ACHN (cell line): ENCODE results near the gene B3GAT1.

Experiments
- DNase-seq: peaks from one replicate; pipeline ENCODE4 v3.0.0-alpha.2; 2015
- in situ Hi-C: cut with HindIII; loops from 2 replicates; pipeline ENCODE4 v1.10.0; 2017; ENCODE audit warnings: low sequenced_read_pairs, low pct_ligation_motif_present, low pct_unique_long_range_greater_than_20kb

B3GAT1 gene

GRCh38 chr11:134414766-134415765, 3.0 kb upstream of the B3GAT1 start:
- DNase-seq, result no peak
- in situ Hi-C loops, result no loop called here

DNA sequence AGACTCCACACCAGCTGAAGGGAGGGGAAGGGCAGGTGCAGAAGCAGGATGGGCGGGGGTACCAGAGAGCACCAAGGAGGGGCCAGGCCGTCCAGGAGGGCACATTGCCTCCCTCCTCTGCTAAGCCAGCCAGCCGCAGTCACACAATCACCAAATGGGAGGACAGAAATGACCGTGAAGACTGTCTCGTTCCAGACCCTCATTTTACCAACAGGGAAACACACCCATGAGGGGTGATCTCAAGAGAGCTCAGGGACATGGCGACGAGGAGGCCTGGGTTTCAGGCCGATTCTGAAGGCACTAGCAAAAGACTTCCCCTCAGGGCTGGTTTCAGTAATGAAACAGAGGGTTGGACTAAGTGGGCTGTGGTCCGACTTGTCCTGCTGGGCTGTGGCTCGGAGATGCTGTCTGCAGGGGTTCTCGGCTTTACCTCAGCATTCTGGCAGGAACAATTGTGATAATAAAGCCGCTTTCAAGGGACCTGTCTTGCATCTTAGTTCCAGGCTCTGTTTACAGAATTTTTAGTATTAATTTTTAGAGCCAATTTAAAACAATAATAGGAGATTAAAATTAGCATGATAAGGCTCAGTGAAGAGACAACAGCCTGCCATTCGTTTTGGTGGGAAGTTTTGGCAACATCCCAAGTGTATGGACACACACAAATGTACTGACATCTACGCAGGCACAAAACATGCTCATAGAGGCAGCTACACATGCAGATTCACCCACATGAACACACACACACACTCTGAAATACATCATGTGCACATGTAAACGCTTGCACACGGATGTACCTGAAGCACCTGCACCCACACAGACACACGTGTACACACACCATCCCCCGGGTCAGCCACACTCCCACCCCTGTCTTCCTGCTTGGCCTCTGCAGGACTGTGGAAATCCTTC, 2.0 kb upstream of the B3GAT1 start:
- no peak for DNase-seq
- in situ Hi-C loops, result no loop called here

GRCh38 chr11:134413043-134413825, 1.2 kb upstream of the B3GAT1 start:
- in situ Hi-C loops, result no loop called here
- DNase-seq, result no peak

DNA sequence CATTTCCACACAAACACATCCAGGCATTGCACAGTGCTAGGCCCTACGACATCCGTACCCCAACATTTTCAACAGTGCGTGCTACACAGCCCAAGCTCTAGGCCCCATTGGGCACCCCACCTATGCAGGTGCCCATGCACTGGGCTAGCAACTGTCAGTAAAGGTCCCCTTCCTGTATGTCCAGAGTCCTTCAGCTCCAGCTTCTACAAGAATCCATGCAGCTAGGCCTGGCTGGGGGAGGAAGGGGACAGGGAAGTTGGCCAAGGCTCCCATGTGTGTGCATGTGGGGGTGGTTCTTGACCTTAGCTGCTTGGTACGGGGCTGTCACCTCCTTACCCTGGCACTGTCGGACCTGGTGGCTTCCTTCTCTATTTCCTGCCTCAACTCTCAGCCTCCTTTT, 1.3 kb downstream of the B3GAT1 start:
- DNase-seq, result no peak
- in situ Hi-C loops, result no loop called here

DNA sequence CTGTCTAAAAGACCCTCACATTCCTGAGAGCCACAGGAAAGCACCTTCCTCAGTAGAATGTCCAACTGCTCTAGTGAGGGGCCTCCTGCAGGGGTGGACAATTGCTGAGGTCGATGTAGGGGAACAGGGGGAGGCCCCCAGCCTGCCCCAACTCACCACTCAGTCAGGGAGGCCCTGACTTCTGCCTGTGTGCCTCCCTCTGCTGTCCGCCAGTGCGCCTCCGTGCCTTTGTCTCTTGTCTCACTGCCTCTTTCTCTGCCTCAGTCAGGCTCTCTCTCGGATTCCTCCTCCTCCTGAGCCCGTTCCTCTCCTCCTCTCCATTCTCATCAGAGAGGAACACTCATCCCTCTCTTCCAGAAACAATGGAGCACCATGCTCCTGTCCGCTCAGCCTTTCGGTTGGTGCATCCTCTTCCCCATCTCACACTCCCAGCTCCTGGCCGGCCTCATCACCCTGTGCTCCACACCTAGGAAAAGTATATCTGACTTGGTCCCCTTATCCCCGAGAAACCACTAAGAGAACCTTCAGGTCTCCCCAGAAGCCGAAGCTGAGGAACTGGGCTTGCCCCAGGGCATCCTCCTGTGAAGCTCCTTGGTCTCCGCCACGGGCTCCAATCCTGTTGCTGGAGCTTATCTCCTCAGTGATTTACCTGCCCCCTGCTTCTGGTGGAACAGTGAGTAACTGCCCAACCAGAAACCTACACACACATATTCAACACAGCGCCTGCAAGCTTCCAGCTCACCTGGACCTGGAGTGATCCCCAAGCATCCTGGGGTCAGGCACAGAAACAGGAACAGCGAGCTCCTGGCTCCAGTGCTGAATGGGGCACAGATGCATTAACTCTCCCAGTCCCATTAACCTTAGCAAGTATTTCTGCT, 2.3 kb downstream of the B3GAT1 start:
- no peak for DNase-seq
- in situ Hi-C loops, result no loop called here

- in situ Hi-C loops, result no loop called here
- DNase-seq, result no peak
Measured at GRCh38 chr11:134407923-134408322, 4.1 kb downstream of the B3GAT1 start.

DNA sequence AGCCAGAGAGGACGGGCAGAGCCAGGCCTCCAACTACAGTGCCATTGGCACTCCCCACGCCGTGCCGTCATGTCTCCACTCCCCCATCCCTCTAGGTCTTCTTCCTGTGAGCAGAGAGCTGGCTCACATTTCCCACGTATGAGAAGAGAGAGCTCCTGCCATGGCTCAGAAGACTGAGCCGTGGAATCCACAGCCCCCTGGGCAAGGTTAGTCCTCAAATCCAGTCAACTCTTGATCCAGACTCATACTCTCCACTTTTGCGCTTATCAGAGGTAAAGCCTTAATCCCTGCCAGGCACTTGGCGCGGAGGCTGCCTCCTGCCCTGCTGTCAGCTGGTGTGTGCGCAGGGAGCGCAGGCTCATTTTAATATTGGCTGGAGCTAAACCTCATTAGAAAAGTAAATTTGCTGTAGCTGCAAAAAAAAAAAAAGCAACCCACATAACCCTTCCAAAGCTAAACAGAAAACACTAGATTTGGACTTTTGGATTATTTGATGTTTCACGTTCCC, 4.7 kb downstream of the B3GAT1 start:
- in situ Hi-C loops, result no loop called here
- DNase-seq, result no peak

GRCh38 chr11:134406264-134407185, 5.5 kb downstream of the B3GAT1 start:
- in situ Hi-C loops, result no loop called here
- DNase-seq, result no peak

DNA sequence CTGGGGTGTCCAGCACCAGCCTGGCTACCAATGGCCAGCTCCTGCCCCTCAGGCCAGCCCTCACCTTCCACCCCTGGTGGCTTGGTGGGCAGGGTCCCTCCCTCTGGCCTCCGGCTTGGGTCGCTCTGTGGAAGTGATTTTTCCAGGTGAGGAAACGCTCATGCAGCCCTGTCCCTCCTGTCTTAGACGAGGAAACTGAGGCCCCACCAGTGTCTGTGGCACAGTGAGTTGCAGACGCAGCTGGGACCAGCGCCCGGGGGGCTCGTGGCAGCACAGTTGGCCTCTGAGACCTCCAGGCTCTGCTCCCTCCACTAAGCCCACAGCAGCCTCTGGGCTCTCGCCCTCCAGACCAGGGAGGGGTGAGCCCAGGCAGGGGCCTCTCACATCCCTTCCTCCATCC, 6.2 kb downstream of the B3GAT1 start:
- in situ Hi-C loops, result no loop called here
- no peak for DNase-seq

DNA sequence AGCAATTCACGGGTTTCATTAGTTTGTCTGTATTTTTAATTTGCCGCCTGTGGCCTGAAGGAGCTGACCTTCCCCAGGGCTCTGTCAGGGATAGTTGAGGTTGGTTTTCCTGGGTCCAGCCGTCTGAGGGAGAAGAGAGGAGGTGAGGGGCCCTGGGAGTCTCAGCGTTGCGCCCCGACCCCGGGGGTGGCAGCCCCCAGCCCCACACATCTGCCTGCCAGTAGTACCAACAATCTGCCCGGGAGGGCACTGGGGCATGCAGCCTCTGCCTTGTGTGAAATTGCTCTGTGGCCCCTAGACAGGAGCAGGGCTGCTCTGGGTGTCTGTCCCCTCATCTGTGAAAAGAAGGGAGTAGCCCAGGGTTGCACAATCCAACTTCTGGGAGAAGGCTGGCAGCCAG, 6.6 kb downstream of the B3GAT1 start:
- DNase-seq, result no peak
- in situ Hi-C loops, result no loop called here

- DNase-seq, result no peak
- in situ Hi-C loops, result no loop called here
Measured at GRCh38 chr11:134404575-134405341, 7.3 kb downstream of the B3GAT1 start.

GRCh38 chr11:134402910-134403309, 9.1 kb downstream of the B3GAT1 start:
- in situ Hi-C loops, result no loop called here
- DNase-seq, result no peak

GRCh38 chr11:134401825-134402809, 9.9 kb downstream of the B3GAT1 start:
- in situ Hi-C loops, result no loop called here
- no peak for DNase-seq

DNA sequence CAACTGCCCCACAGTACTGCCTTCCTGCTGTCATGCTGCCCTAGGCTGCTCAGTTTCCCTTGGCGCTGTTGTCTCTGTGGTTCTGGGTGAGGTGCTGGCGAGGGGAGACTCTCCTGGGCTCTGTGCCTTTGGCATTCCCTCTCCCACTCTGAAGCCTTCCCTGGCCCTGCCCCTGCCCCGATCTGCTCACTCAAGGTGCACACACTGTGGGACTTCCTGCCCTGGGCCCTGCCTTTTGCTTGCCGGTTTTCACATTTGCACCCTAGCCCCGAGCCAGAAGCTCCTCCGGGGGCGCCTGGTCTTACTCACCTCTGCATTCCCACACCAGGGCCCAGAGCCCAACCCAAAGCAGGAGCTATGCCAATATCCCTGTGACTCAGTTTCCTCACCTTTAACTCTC, 12.0 kb downstream of the B3GAT1 start:
- no peak for DNase-seq
- in situ Hi-C loops, result no loop called here

DNA sequence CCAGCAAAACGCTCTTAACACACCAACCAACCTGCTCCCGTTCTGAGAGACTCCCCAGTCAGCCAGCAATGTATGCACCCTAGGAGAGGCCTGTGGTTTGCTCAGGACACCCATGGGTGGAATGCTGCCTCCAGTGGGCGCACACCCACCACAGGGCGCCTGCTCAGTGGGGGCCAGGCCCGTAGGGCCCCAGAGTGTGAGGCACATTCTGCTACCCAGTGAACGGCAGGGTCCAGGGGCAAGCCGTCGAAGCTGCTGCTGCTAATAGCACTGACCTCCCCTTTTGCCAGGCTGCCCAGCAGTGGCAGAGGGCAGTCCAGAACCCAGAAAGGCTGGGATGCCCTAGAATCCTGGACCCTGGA, 12.8 kb downstream of the B3GAT1 start:
- in situ Hi-C loops, result no loop called here
- DNase-seq, result no peak
